WERI-Rb-1 (cell line): ENCODE measurements around the gene RBM18.
A peak's percentile ranks its signal among the peaks of the same experiment; 100 is the strongest.

Experiments used
- DNase-seq: peaks from one replicate; pipeline ENCODE4 v3.0.0-alpha.2; 2020
- H3K27ac ChIP-seq: fragments of 250-450 bp; sonication (Bioruptor Pico); 2 replicates; pipeline ENCODE4 v1.5.1; 2020; ENCODE audit warnings: mild to moderate bottlenecking, moderate library complexity
- H3K27me3 ChIP-seq: fragments of 250-450 bp; sonication (Bioruptor Pico); 2 replicates; pipeline ENCODE4 v1.5.1; 2021; ENCODE audit warnings: mild to moderate bottlenecking, low read depth, moderate library complexity; ENCODE audit not compliant: insufficient read depth, severe bottlenecking
- H3K36me3 ChIP-seq: fragments of 250-450 bp; sonication (Bioruptor Pico); 2 replicates; pipeline ENCODE4 v1.5.1; 2020; ENCODE audit warnings: mild to moderate bottlenecking, moderate library complexity
- H3K4me3 ChIP-seq: 2 replicates; pipeline ENCODE4 v1.5.1; 2011; ENCODE audit warnings: low read depth, mild to moderate bottlenecking, control low read depth, low read length
- H3K9me3 ChIP-seq: fragments of 250-450 bp; sonication (Bioruptor Pico); 2 replicates; pipeline ENCODE4 v1.5.1; 2021; ENCODE audit warnings: mild to moderate bottlenecking, moderate library complexity; ENCODE audit not compliant: severe bottlenecking
- TF ChIP-seq, protein P1 (sequence below): IDR thresholded peaks from 2 replicates; pipeline ENCODE4 v1.5.1; 2011; ENCODE audit warnings: low read depth, mild to moderate bottlenecking, control low read depth, inconsistent platforms, low read length

The RBM18 gene

DNA sequence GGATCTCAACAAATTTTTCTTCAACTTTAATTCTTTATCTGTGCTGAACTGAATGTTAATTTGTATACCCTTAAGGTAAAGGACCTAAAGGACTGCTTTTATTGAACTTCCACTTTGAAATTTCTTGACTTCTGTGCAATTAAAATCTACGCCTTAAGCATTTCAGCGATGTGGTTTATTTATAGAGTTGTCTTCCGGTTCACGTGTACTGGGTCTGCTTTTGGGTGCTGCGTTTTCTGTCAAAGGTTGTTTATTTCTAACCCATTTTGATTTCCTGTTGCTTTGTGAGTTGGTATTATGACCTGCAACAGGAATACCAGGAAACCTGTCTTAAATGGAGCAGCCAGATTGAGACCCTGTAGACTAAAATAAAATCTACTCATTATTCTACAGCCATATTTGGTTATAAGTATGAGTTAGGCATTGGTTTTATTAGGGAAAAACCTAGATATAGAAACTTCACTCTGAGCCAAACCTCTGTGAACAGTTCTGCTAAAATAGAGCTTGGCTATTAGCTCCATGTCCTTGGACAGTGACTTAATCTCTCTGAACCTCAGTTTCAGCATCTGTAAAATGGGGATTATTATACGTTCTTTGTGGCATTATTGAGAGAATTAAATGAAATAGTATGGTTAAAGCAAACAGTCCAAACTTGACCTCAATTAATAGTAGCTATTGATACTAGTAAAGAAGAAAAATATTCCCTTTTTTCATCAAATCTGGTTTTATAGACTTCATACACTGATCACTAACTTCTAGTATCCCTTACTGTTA, 3.6 kb upstream of the RBM18 start:
- TF ChIP-seq, protein P1, sequence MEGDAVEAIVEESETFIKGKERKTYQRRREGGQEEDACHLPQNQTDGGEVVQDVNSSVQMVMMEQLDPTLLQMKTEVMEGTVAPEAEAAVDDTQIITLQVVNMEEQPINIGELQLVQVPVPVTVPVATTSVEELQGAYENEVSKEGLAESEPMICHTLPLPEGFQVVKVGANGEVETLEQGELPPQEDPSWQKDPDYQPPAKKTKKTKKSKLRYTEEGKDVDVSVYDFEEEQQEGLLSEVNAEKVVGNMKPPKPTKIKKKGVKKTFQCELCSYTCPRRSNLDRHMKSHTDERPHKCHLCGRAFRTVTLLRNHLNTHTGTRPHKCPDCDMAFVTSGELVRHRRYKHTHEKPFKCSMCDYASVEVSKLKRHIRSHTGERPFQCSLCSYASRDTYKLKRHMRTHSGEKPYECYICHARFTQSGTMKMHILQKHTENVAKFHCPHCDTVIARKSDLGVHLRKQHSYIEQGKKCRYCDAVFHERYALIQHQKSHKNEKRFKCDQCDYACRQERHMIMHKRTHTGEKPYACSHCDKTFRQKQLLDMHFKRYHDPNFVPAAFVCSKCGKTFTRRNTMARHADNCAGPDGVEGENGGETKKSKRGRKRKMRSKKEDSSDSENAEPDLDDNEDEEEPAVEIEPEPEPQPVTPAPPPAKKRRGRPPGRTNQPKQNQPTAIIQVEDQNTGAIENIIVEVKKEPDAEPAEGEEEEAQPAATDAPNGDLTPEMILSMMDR = no peak
- H3K36me3 ChIP-seq = peaks cover 13% of the 10 kb centered on the region
- no peak for DNase-seq
- no peaks in the 10 kb centered on the region for H3K9me3 ChIP-seq
- no peak overlapping the region for H3K27ac ChIP-seq
- H3K27me3 ChIP-seq = no peaks in the 10 kb centered on the region
- H3K4me3 ChIP-seq = no peak overlapping the region

- peak overlapping the region; percentile 87 for H3K27ac ChIP-seq
- no peaks in the 10 kb centered on the region for H3K27me3 ChIP-seq
- H3K9me3 ChIP-seq = no peaks in the 10 kb centered on the region
- H3K36me3 ChIP-seq = peaks cover 26% of the 10 kb centered on the region
- TF ChIP-seq, protein P1 = no peak
- DNase-seq = no peak
- peak overlapping the region; percentile 90 for H3K4me3 ChIP-seq
Measured at GRCh38 chr9:122265149-122265915, 692 bp upstream of the RBM18 start.

- TF ChIP-seq, protein P1 = no peak
- no peaks in the 10 kb centered on the region for H3K9me3 ChIP-seq
- DNase-seq = no peak
- H3K27me3 ChIP-seq = no peaks in the 10 kb centered on the region
- H3K27ac ChIP-seq = peak overlapping the region; percentile 87
- H3K36me3 ChIP-seq = peaks cover 41% of the 10 kb centered on the region
- peak overlapping the region; percentile 90 for H3K4me3 ChIP-seq
Measured at GRCh38 chr9:122263699-122264349, 816 bp downstream of the RBM18 start.

GRCh38 chr9:122262073-122262472, 2.6 kb downstream of the RBM18 start:
- DNase-seq = no peak
- no peaks in the 10 kb centered on the region for H3K27me3 ChIP-seq
- TF ChIP-seq, protein P1 = no peak
- H3K4me3 ChIP-seq = no peak overlapping the region
- no peaks in the 10 kb centered on the region for H3K9me3 ChIP-seq
- H3K27ac ChIP-seq = no peak overlapping the region
- H3K36me3 ChIP-seq = peaks cover 46% of the 10 kb centered on the region

DNA sequence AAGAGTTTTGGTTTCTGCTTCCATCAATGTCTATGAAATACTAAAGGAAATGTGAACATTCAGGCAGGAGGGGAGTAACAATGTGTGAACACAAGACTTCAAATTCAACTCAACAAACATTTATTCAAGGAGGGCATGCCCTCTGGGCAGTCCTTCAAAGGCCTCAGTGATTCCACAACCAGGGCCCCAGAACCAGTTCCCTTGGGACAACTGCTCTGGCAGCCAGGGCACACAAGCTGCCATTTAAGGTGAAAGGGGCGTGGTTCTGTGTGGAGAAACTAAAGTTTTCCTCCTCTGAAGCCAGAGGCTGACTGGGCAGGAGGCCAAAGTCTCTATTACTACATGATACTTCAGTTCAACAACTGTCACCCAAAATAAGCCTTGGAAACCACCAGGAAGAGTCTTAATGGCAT, 3.2 kb downstream of the RBM18 start:
- Histone ChIP-seq H3K4me3 (no peak overlapping the region), H3K36me3 (peaks cover 46% of the 10 kb centered on the region), H3K9me3 (no peaks in the 10 kb centered on the region), H3K27ac (no peak overlapping the region), H3K27me3 (no peaks in the 10 kb centered on the region)
- no peak for DNase-seq
- TF ChIP-seq, protein P1 = no peak
